Hematopoietic multipotent progenitor cell treated with erythropoietin and hydrocortisone succinate and interleukin-3 and kit ligand, for 6 days (in vitro differentiated cells): ENCODE data around the gene PYCR2.
"Not testable (repeated sequence)": the region's sequence is repeated elsewhere in the genome, so short reads cannot be mapped to it uniquely, and the experiment has no call there.

Experiments used
- DNase-seq: peaks from one replicate; pipeline ENCODE4 v3.0.0-alpha.2; 2015

PYCR2 gene

GRCh38 chr1:225888898-225889601 is 35.0 kb downstream of the PYCR2 start, which contains the start of gene LEFTY1:
Gene LEFTY1 (minus strand): TSS chr1:225889146. CDS start chr1:225889066, 80 bp downstream.
- no peak for DNase-seq

GRCh38 chr1:225888289-225888897 is 35.7 kb downstream of the PYCR2 start:
- no peak for DNase-seq

- DNase-seq: not testable (repeated sequence)
Observed at GRCh38 chr1:225887554-225888288, 36.3 kb downstream of the PYCR2 start.

GRCh38 chr1:225887030-225887314 is 37.1 kb downstream of the PYCR2 start:
- DNase-seq: no peak

- no peak for DNase-seq
Observed at GRCh38 chr1:225886159-225887029, 37.7 kb downstream of the PYCR2 start.

- DNase-seq: no peak
Observed at GRCh38 chr1:225885336-225885735, 38.7 kb downstream of the PYCR2 start.

GRCh38 chr1:225883616-225884265 is 40.3 kb downstream of the PYCR2 start:
- DNase-seq: no peak

GRCh38 chr1:225882694-225883615 is 41.1 kb downstream of the PYCR2 start:
- DNase-seq: peak; percentile 68

GRCh38 chr1:225881959-225882693 is 41.9 kb downstream of the PYCR2 start, which contains the start of gene TMEM63A:
Gene TMEM63A (minus strand): TSS chr1:225882380. CDS start chr1:225877580, 4,800 bp downstream.
- DNase-seq: peak; percentile 92

GRCh38 chr1:225881081-225881958 is 42.7 kb downstream of the PYCR2 start:
- DNase-seq: peak; percentile 72

- DNase-seq: peak; percentile 39
Observed at GRCh38 chr1:225880636-225881035, 43.4 kb downstream of the PYCR2 start.

- DNase-seq: peak; percentile 33
Observed at GRCh38 chr1:225880222-225880588, 43.8 kb downstream of the PYCR2 start.

- peak; percentile 70 for DNase-seq
Observed at GRCh38 chr1:225879521-225880221, 44.4 kb downstream of the PYCR2 start.

- no peak for DNase-seq
Observed at GRCh38 chr1:225878282-225878681, 45.8 kb downstream of the PYCR2 start.

GRCh38 chr1:225877580-225877979 is 46.5 kb downstream of the PYCR2 start:
- DNase-seq: peak; percentile 70

- DNase-seq: no peak
Observed at GRCh38 chr1:225876900-225877510, 47.0 kb downstream of the PYCR2 start.

GRCh38 chr1:225875044-225875815 is 48.8 kb downstream of the PYCR2 start:
- no peak for DNase-seq

- DNase-seq: no peak
Observed at GRCh38 chr1:225874431-225874830, 49.6 kb downstream of the PYCR2 start.
